Measurements from ENCODE around the gene TRERF1.

TRERF1 gene

GRCh38 chr6:42366011-42366705 lies 85.6 kb downstream of the TRERF1 start:
- DNase-seq: no peak

DNA sequence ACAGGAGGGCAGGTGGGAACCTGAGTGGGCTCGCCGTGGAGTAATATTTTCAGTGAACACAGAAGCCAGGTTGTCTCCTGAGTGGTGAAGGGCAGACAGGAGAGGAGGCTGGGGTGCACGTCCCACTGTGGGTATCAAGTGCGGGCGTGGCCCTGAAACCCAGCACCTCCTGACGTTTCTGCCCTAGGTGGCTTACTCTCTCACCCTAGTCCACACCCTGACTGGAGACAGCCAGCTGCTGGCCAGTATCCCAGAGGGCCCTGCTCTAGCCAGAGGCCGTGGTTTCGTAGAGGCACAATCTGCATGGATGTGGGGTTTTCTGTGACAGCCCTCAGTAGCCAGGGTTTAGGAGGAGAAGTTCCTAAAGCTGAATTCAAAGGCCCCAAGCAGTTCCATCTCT lies 86.7 kb downstream of the TRERF1 start:
- DNase-seq: no peak

DNA sequence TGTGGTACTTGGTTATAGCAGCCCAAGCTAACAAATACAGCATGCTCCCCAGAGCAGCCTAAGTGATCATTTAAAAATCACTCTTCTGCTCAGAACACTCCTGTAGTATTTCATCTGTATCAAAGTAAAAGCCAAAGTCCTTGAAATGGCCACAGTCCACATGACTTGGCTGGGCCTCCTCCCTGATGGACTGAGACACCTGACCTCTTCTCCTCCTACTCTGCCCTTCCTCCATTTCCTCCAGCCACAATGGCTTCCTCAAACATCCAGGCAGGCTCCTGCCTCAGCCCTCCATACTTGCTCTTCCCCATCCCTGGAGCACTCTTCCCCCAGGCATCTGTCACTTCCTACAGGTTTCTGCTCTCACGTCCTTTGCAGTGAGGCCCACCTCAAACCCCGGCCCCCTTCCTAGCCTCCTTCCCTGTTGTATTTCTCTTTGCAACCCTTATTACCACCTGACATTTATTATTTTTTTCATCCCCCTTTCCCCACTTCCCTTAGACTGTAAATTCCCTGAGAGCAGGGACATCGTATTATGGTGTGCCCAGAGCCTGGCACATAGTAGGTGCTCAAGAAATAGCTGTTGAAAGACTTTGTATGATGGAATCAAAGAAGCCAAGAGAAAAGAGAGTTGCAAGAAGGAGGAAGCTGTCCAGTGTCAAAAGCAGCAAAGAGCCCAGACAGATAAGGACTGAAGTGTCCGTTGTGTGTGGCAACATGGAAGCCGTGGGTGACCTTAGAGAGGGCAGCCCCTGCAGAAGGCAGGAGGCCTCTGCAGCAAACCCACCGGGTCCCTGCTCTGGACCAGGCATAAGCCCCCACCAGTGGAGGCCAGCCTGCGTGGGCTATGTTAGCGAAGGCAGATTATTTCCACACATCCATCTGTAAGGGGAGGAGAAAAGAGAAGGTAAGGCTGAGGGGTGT lies 87.5 kb downstream of the TRERF1 start:
- no peak for DNase-seq

GRCh38 chr6:42361036-42361435 lies 90.7 kb downstream of the TRERF1 start:
- no peak for DNase-seq

DNA sequence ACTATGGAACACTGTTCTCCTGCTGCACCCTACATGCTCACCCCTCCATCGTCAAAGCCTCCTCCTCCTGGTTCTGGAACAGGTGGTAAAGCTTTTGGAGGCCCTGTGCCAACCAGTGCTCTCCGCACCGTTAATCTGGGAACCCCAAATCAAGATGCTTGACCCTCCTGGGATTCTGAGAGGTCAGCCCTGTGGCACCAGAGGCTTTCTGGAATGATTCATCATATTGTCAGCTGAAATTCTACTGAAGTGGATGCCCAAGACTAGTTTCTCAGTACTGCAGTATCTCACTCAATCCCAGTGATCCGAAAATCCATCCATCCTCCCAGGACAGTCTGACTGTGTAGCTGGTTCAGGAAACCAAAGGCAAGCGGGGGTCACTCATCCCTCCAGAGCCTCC lies 92.7 kb downstream of the TRERF1 start:
- DNase-seq: no peak

- no peak for DNase-seq
Observed at GRCh38 chr6:42355416-42355815, 96.3 kb downstream of the TRERF1 start.

DNA sequence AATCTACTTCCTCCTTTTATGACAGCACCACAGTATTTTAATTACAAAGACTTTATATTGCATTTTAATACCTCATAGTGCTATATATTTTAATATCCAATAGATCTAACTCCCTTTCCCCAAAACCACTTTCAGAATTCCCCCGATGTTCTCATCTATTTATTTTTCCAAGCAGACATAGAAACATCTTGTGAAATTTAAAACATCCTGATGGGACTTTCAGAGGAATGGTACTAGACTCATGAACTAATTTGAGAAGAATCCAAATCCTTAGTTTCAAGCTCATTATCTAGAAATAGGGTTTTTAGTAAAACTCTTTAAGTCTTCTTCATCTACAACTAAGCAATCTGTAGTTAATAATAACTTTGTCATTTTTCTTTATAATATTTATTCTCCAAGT lies 97.0 kb downstream of the TRERF1 start:
- no peak for DNase-seq

DNA sequence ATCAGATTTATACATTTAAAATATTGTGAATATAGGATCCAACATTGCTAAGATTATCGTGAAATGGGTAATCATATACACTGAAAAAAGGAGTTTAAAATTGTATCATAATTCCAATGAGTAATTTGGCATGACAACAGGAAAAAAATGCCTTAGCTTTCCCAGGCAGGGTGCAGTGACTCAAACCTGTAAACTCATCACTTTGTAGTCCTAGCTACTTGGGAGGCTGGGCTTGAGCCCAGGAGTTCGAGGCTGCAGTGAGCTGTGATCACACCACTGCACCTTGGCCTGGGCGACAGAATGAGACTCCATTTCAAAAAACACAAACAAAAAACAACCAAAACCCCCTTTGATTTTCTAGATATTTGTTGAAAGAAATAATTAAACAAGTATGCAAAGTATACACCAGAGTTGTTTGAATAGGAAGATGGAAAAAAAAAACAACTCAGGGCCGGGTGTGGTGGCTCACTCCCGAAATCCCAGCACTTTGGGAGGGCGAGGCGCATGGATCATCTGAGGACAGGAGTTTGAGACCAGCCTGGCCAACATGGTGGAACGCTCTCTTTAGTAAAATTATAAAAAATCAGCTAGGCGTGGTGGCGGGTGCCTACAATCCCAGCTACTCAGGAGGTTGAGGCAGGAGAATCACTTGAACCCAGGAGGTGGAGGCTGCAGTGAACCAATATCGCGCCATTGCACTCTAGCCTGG lies 98.7 kb downstream of the TRERF1 start:
- no peak for DNase-seq

DNA sequence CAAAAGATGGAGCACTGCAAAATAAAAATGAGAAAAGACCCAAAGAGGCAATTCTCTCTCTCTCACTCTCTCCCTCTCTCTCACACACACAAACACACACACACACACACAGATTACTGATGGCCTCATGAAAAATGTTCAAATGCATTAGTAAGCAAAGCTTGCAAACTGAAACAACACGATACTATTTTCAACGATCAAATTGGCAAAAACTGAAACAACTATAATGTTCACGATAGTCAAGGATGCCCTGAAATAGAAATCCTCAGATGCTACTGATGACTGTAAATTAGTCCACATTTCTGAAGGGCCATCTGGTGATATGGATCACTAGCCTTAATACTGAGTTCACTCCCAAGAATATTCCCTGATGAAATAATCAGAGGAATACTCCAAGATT lies 100.8 kb downstream of the TRERF1 start:
- DNase-seq: no peak

DNA sequence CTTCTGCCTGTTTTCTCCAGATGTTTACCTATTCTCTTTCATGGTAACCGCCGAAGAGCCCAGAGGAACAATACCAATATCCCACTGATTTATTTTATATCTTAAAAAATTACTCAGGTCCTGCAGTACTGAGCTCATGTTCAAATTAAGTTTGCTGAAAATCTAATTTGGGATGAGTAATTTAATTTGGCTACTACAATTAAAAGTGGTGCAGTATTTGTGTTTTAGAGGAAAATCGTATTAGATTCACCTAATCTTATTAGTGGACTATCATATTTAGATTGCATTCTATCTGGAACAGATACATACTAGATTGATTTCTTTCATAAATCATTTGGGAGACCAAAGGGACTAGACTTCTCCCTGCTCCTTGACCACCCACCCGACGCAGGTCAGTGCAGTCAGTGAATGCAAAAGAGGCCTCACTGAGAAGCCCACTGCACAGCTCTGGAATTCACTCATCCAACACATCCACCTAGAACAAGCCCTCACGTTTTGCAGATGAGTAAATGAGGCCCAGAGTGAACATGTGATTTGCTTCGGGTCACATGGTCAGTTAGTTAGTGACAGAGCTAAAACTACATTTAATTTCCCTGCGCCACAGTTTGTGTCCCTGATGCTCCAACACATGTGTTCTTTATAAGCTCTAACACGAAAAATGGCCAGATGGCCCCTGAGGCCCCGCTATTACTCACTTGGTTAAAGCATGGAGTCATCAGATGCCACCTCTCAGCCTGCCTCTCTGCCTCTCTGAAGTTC lies 101.8 kb downstream of the TRERF1 start:
- no peak for DNase-seq

- DNase-seq: no peak
Observed at GRCh38 chr6:42347456-42347855, 104.3 kb downstream of the TRERF1 start.

GRCh38 chr6:42345696-42346416 lies 105.9 kb downstream of the TRERF1 start:
- DNase-seq: no peak

DNA sequence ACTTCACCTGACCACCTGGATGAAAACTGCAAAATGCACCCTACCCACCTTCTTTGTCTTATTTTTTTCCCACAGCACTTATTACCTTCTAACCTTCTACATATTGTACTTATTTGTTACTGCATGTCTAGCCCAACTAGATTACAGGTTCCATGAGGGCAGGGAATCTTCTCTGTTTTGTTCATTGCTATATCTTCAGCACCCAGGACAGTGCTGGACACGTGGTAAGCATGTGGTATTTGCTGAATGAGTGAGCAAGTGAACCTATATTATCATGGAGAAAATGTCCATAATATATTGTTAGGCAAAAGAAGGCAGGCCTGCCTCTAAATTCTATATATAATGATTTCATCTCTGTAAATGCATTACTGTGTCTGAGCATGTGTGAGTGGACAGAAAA lies 107.0 kb downstream of the TRERF1 start:
- DNase-seq: no peak

DNA sequence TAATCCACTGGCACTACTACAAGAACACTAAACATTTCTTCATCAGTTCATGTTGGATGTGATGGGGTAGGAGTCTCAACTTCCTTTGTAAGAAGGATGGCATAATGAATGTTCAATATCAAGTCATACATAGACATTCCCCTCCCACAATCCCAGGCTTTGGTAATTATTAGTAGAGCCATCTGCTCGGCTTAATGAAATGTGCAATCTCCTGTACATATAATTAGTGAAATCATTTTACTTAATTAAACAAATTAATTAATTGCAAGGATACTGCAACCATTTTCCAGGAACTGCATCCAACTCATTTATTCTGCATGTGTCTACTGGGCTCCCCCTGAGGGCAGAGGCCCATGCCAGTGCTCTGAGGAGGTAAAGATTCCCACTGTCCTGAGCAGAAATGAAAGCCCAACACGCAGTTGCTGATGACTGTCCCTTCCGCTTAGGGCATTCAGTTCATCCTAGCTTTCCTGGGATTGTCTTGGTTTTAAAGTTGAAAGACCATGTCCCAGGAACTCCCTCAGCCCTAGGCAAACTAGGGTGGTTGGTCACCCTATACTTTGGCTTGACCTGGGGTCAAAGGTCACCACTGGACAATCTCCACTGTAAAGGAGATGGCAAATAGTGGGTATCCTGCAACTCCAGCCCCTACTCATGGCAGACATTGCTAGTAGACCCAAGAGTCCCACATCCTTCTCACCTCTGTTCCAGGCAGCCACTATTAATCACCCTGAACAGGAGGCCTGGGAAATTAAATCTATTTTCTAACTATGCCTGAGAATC lies 109.8 kb downstream of the TRERF1 start:
- no peak for DNase-seq

- no peak for DNase-seq
Observed at GRCh38 chr6:42341221-42341620, 110.5 kb downstream of the TRERF1 start.

DNA sequence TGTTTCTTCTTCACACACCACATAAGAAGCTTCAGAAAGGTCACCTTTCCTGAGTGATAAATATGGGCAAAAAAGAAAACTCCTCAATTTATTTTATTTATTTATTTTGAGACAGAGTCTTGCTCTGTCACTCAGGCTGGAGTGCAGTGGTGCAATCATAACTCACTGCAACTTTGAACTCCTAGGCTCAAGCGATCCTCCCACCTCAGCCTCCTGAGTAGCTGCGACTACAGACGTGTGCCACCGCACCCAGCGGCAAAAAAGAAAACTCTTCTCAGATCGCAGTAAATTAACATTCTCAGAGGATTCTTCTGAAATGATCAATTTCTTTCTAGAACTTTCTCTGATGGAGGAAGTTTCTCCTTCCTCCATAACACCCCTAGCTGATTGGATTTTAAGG lies 111.2 kb downstream of the TRERF1 start:
- no peak for DNase-seq

- DNase-seq: no peak
Observed at GRCh38 chr6:42339991-42340401, 111.7 kb downstream of the TRERF1 start.

GRCh38 chr6:42338744-42339222 lies 112.9 kb downstream of the TRERF1 start:
- no peak for DNase-seq

- DNase-seq: no peak
Observed at GRCh38 chr6:42337985-42338743, 113.6 kb downstream of the TRERF1 start.

- DNase-seq: no peak
Observed at GRCh38 chr6:42336431-42336830, 115.3 kb downstream of the TRERF1 start.
